GM21381 (cell line): ENCODE results near the gene CMTM6.
"Not testable (repeated sequence)": the region's sequence is repeated elsewhere in the genome, so short reads cannot be mapped to it uniquely, and the experiment has no call there.

ENCODE experiments used
- ATAC-seq: cut with Tn5 transposase; IDR thresholded peaks from one replicate; pipeline ENCODE4 v1.9.1; 2021; ENCODE audit warnings: mild to moderate bottlenecking, moderate library complexity; ENCODE audit not compliant: unreplicated experiment

The CMTM6 gene

GRCh38 chr3:32500231-32500630 lies 2.4 kb downstream of the CMTM6 start:
- no peak for ATAC-seq

GRCh38 chr3:32499585-32499984 lies 3.1 kb downstream of the CMTM6 start:
- ATAC-seq, result no peak

- no peak for ATAC-seq
Measured at GRCh38 chr3:32498992-32499391, 3.7 kb downstream of the CMTM6 start.

GRCh38 chr3:32498252-32498651 lies 4.4 kb downstream of the CMTM6 start:
- ATAC-seq, result no peak

- no peak for ATAC-seq
Measured at GRCh38 chr3:32495609-32496008, 7.0 kb downstream of the CMTM6 start.

GRCh38 chr3:32495085-32495484 lies 7.6 kb downstream of the CMTM6 start:
- no peak for ATAC-seq

GRCh38 chr3:32493437-32494414 lies 8.9 kb downstream of the CMTM6 start:
- peak; percentile 59 for ATAC-seq

- no peak for ATAC-seq
Measured at GRCh38 chr3:32492684-32493436, 9.8 kb downstream of the CMTM6 start.

GRCh38 chr3:32488474-32489008 lies 14.1 kb downstream of the CMTM6 start:
- ATAC-seq, result no peak

- ATAC-seq, result no peak
Measured at GRCh38 chr3:32487781-32488473, 14.7 kb downstream of the CMTM6 start.

GRCh38 chr3:32484436-32484835 lies 18.2 kb downstream of the CMTM6 start:
- no peak for ATAC-seq

- no peak for ATAC-seq
Measured at GRCh38 chr3:32483772-32484171, 18.9 kb downstream of the CMTM6 start.

- no peak for ATAC-seq
Measured at GRCh38 chr3:32482693-32483092, 20.0 kb downstream of the CMTM6 start.

- no peak for ATAC-seq
Measured at GRCh38 chr3:32481791-32482631, 20.6 kb downstream of the CMTM6 start.

GRCh38 chr3:32480604-32481003 lies 22.0 kb downstream of the CMTM6 start:
- no peak for ATAC-seq

GRCh38 chr3:32474201-32474600 lies 28.5 kb downstream of the CMTM6 start:
- no peak for ATAC-seq

GRCh38 chr3:32472151-32472550 lies 30.5 kb downstream of the CMTM6 start:
- ATAC-seq, result not testable (repeated sequence)

GRCh38 chr3:32471246-32471645 lies 31.4 kb downstream of the CMTM6 start:
- ATAC-seq, result no peak

GRCh38 chr3:32470362-32470761 lies 32.3 kb downstream of the CMTM6 start:
- no peak for ATAC-seq
